NCI-H2227 treated with DMSO at 0.1 percent for 48 hours (cell line): ENCODE results near the gene GTF3C5.
"Not testable (repeated sequence)": the region's sequence is repeated elsewhere in the genome, so short reads cannot be mapped to it uniquely, and the experiment has no call there.

ENCODE experiments used
- DNase-seq: peaks from one replicate; lab custom pipeline; 2025; lab: John Stamatoyannopoulos, UW

GTF3C5 gene

GRCh38 chr9:133055788-133056420 lies 25.1 kb downstream of the GTF3C5 start:
- DNase-seq, result no peak

- DNase-seq, result no peak
Measured at GRCh38 chr9:133056533-133056932, 25.7 kb downstream of the GTF3C5 start.

GRCh38 chr9:133057006-133057405 lies 26.2 kb downstream of the GTF3C5 start:
- no peak for DNase-seq

- no peak for DNase-seq
Measured at GRCh38 chr9:133057553-133057952, 26.8 kb downstream of the GTF3C5 start.

- no peak for DNase-seq
Measured at GRCh38 chr9:133058071-133058470, 27.3 kb downstream of the GTF3C5 start.

GRCh38 chr9:133058550-133059320 lies 27.9 kb downstream of the GTF3C5 start:
- DNase-seq, result no peak

- DNase-seq, result no peak
Measured at GRCh38 chr9:133059623-133060022, 28.8 kb downstream of the GTF3C5 start.

GRCh38 chr9:133060417-133060841 lies 29.6 kb downstream of the GTF3C5 start:
- DNase-seq, result no peak

- not testable (repeated sequence) for DNase-seq
Measured at GRCh38 chr9:133061019-133061763, 30.4 kb downstream of the GTF3C5 start.

GRCh38 chr9:133061764-133062145 lies 31.0 kb downstream of the GTF3C5 start, which contains the start of gene CEL:
TSS of gene CEL (plus strand) at chr9:133061981. CDS start at chr9:133062003, 22 bp downstream.
- DNase-seq, result not testable (repeated sequence)

- DNase-seq, result not testable (repeated sequence)
Measured at GRCh38 chr9:133062569-133062968, 31.8 kb downstream of the GTF3C5 start.

- DNase-seq, result no peak
Measured at GRCh38 chr9:133063159-133063499, 32.3 kb downstream of the GTF3C5 start.

GRCh38 chr9:133063500-133064231 lies 32.9 kb downstream of the GTF3C5 start:
- DNase-seq, result no peak

- no peak for DNase-seq
Measured at GRCh38 chr9:133064241-133065069, 33.7 kb downstream of the GTF3C5 start.

- no peak for DNase-seq
Measured at GRCh38 chr9:133065070-133065388, 34.2 kb downstream of the GTF3C5 start.

GRCh38 chr9:133066181-133066983 lies 35.6 kb downstream of the GTF3C5 start:
- DNase-seq, result no peak

GRCh38 chr9:133067006-133067405 lies 36.2 kb downstream of the GTF3C5 start:
- no peak for DNase-seq

- DNase-seq, result no peak
Measured at GRCh38 chr9:133067813-133068212, 37.0 kb downstream of the GTF3C5 start.

GRCh38 chr9:133068431-133068830 lies 37.6 kb downstream of the GTF3C5 start:
- not testable (repeated sequence) for DNase-seq

GRCh38 chr9:133070500-133070961 lies 39.7 kb downstream of the GTF3C5 start:
- DNase-seq, result not testable (repeated sequence)
